OCI-LY7 (cell line): ENCODE data around the gene KIF21B. TPM values are rescaled to one million over a fixed set of nuclear protein-coding genes. Genes with fewer than 3 reads are reported as not detected.

ENCODE experiments used
- BruUV-seq: library from RNA; stranded (reverse); fragments of 400-500 nt; replicated peaks from 2 replicates; lab custom pipeline; 2021; lab: Mats Ljungman, UMichigan
- CTCF ChIA-PET: fragments of 300-600 bp; sonication (Branson Sonifier 250); formaldehyde crosslinking; loops from one replicate; lab custom pipeline; 2022; ENCODE audit warnings: antibody characterized with exemption; ENCODE audit not compliant: unreplicated experiment; lab: Charles Lee
- POLR2A ChIA-PET: fragments of 300-600 bp; sonication (Branson Sonifier 250); formaldehyde crosslinking; loops from one replicate; lab custom pipeline; 2022; ENCODE audit warnings: antibody characterized with exemption; lab: Charles Lee
- DNase-seq: peaks from one replicate; pipeline ENCODE4 v3.0.0-alpha.2; 2015; ENCODE audit warnings: low spot score
- H2AFZ ChIP-seq: fragments of 200-600 bp; sonication (generic), shearing (Covaris generic); 2 replicates; pipeline ENCODE4 v1.6.1; 2014; ENCODE audit warnings: mild to moderate bottlenecking, antibody characterized with exemption, low read length, moderate library complexity
- H3K27ac ChIP-seq: fragments of 200-600 bp; sonication (generic); 2 replicates; pipeline ENCODE4 v1.5.1; 2014; ENCODE audit warnings: mixed run types, low read depth, mild to moderate bottlenecking, moderate library complexity, low read length, inconsistent platforms; ENCODE audit not compliant: poor library complexity, severe bottlenecking
- H3K36me3 ChIP-seq: fragments of 200-600 bp; sonication (generic); 2 replicates; pipeline ENCODE4 v1.6.1; 2014; ENCODE audit warnings: mild to moderate bottlenecking, antibody characterized with exemption, low read length, moderate library complexity, mixed read lengths; ENCODE audit not compliant: insufficient read depth
- H3K4me1 ChIP-seq: fragments of 200-600 bp; sonication (generic); 2 replicates; pipeline ENCODE4 v1.5.1; 2014; ENCODE audit warnings: mild to moderate bottlenecking, low read length; ENCODE audit not compliant: insufficient read depth, poor library complexity, severe bottlenecking
- H3K4me2 ChIP-seq: fragments of 200-600 bp; sonication (generic); 2 replicates; pipeline ENCODE4 v1.6.1; 2014; ENCODE audit warnings: mild to moderate bottlenecking, low read length
- H3K4me3 ChIP-seq: fragments of 200-600 bp; sonication (generic); 2 replicates; pipeline ENCODE4 v1.5.1; 2014; ENCODE audit warnings: mild to moderate bottlenecking, low read depth, low read length; ENCODE audit not compliant: poor library complexity, severe bottlenecking
- H3K79me2 ChIP-seq: fragments of 200-600 bp; sonication (generic); 2 replicates; pipeline ENCODE4 v1.6.1; 2016; ENCODE audit warnings: low read depth, mild to moderate bottlenecking, low read length, moderate library complexity, mixed read lengths; ENCODE audit not compliant: insufficient read depth
- H3K9me2 ChIP-seq: fragments of 200-600 bp; sonication (generic); 2 replicates; pipeline ENCODE4 v1.6.1; 2016; ENCODE audit warnings: mild to moderate bottlenecking, low read length, mixed read lengths; ENCODE audit not compliant: insufficient read depth
- H3K9me3 ChIP-seq: fragments of 200-600 bp; sonication (generic); 2 replicates; pipeline ENCODE4 v1.6.1; 2014; ENCODE audit warnings: mild to moderate bottlenecking, mixed run types, low read length, mixed read lengths
- H4K20me1 ChIP-seq: fragments of 200-600 bp; sonication (generic); 2 replicates; pipeline ENCODE4 v1.6.1; 2014; ENCODE audit warnings: mild to moderate bottlenecking, antibody characterized with exemption, low read length, moderate library complexity, mixed read lengths; ENCODE audit not compliant: insufficient read depth
- EZH2phosphoT487 ChIP-seq: fragments of 200-600 bp; sonication (generic); IDR thresholded peaks from 2 replicates; pipeline ENCODE4 v1.6.1; 2018; ENCODE audit warnings: low read depth, borderline replicate concordance, mild to moderate bottlenecking, mixed run types, antibody characterized with exemption, low read length, moderate library complexity, mixed read lengths
- intact Hi-C: fragments of 100-400 bp; cut with micrococcal nuclease; formaldehyde crosslinking; loops from one replicate; pipeline ENCODE4 v1.10.0; 2022; ENCODE audit not compliant: unreplicated experiment
- total RNA-seq, 2 experiments: library from RNA; depleted of rRNA in 1 of 2; stranded (reverse); fragments of >200 nt in 1 of 2; shearing (Covaris generic) in 1 of 2; gene quantifications; 2 replicates each; pipeline ENCODE4 v1.2.3, GENCODE V29; 2014 to 2022
- TF ChIP-seq, protein P1 (sequence below): fragments of 200-600 bp; sonication (generic); conservative IDR thresholded peaks from 2 replicates; pipeline ENCODE4 v1.5.1; 2014; ENCODE audit warnings: mild to moderate bottlenecking, antibody characterized with exemption, low read length, moderate library complexity, mixed read lengths

The KIF21B gene
- total RNA-seq, 2 experiments from 2014 or later = 30.5 to 65.7 TPM

DNA sequence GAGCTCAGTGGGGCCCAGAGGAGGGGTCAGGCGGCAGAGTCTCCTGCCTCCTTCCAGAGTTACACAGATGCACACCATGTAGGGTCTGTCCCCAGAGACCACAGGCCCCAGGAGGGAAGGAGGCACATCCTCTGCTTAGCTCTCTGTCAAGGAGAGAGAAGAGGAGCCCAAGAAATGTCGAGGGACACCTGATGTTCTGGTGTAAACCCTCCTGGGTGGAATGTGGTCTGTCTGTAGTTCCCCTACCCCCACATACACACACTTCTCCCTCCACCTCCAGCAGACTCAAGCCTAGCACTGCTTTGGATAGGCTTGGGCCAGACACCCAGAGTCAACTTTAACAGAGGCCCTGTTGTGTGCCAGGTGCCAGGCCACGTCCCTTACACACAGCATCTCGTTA, 34.2 kb downstream of the KIF21B start:
- intact Hi-C loops = no loop called here
- ChIA-PET CTCF (no interaction called here), POLR2A (no interaction called here)

GRCh38 chr1:200988693-200989092, 34.8 kb downstream of the KIF21B start:
- Histone ChIP-seq H3K9me2 (no peaks in the 10 kb centered on the region), H3K27ac (no peak overlapping the region), H3K4me2 (no peak overlapping the region), H3K4me1 (no peaks in the 10 kb centered on the region), H3K9me3 (no peaks in the 10 kb centered on the region), H2AFZ (no peak overlapping the region), H3K36me3 (peaks cover 65% of the 10 kb centered on the region), H3K79me2 (no peaks in the 10 kb centered on the region), H4K20me1 (no peaks in the 10 kb centered on the region), H3K4me3 (no peak overlapping the region)
- no TSS peak for BruUV-seq
- TF ChIP-seq, protein P1, sequence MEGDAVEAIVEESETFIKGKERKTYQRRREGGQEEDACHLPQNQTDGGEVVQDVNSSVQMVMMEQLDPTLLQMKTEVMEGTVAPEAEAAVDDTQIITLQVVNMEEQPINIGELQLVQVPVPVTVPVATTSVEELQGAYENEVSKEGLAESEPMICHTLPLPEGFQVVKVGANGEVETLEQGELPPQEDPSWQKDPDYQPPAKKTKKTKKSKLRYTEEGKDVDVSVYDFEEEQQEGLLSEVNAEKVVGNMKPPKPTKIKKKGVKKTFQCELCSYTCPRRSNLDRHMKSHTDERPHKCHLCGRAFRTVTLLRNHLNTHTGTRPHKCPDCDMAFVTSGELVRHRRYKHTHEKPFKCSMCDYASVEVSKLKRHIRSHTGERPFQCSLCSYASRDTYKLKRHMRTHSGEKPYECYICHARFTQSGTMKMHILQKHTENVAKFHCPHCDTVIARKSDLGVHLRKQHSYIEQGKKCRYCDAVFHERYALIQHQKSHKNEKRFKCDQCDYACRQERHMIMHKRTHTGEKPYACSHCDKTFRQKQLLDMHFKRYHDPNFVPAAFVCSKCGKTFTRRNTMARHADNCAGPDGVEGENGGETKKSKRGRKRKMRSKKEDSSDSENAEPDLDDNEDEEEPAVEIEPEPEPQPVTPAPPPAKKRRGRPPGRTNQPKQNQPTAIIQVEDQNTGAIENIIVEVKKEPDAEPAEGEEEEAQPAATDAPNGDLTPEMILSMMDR = no peak
- TF ChIP-seq EZH2phosphoT487 = no peak
- ChIA-PET CTCF (no interaction called here), POLR2A (no interaction called here)
- no peak for DNase-seq
- intact Hi-C loops = no loop called here

More for the DNA sequence above, 34.2 kb downstream of the KIF21B start:
- H4K20me1 ChIP-seq = no peaks in the 10 kb centered on the region
- H3K36me3 ChIP-seq = peaks cover 63% of the 10 kb centered on the region
- no TSS peak for BruUV-seq
- no peak for DNase-seq
- no peaks in the 10 kb centered on the region for H3K4me1 ChIP-seq
- H3K4me3 ChIP-seq = no peak overlapping the region
- H3K9me2 ChIP-seq = no peaks in the 10 kb centered on the region
- TF ChIP-seq EZH2phosphoT487 = no peak
- TF ChIP-seq, protein P1 = no peak
- H2AFZ ChIP-seq = no peak overlapping the region
- H3K27ac ChIP-seq = no peak overlapping the region
- no peak overlapping the region for H3K4me2 ChIP-seq
- H3K9me3 ChIP-seq = no peaks in the 10 kb centered on the region
- no peaks in the 10 kb centered on the region for H3K79me2 ChIP-seq

- ChIA-PET CTCF (no interaction called here), POLR2A (interaction anchor here (1.3 kb wide), 1 partner anchor 32 kb away, joined by 3 read pairs; no protein-coding TSS in a partner anchor)
- H3K9me2 ChIP-seq = no peaks in the 10 kb centered on the region
- no peaks in the 10 kb centered on the region for H3K4me1 ChIP-seq
- H2AFZ ChIP-seq = no peak overlapping the region
- no peak overlapping the region for H3K27ac ChIP-seq
- intact Hi-C loops = no loop called here
- no peaks in the 10 kb centered on the region for H4K20me1 ChIP-seq
- no TSS peak for BruUV-seq
- peaks cover 53% of the 10 kb centered on the region for H3K36me3 ChIP-seq
- no peak for TF ChIP-seq EZH2phosphoT487
- TF ChIP-seq, protein P1 = no peak
- no peak for DNase-seq
- no peaks in the 10 kb centered on the region for H3K9me3 ChIP-seq
- H3K4me2 ChIP-seq = no peak overlapping the region
- H3K79me2 ChIP-seq = no peaks in the 10 kb centered on the region
- H3K4me3 ChIP-seq = no peak overlapping the region
Measured at GRCh38 chr1:200985481-200985880, 38.0 kb downstream of the KIF21B start.
